GM18498 (cell line): ENCODE data around the gene CIC.
A peak's percentile ranks its signal among the peaks of the same experiment; 100 is the strongest.

ENCODE experiments used
- ATAC-seq: cut with Tn5 transposase; IDR thresholded peaks from one replicate; pipeline ENCODE4 v1.9.1; 2021; ENCODE audit warnings: mild to moderate bottlenecking, moderate library complexity; ENCODE audit not compliant: unreplicated experiment

The CIC gene

DNA sequence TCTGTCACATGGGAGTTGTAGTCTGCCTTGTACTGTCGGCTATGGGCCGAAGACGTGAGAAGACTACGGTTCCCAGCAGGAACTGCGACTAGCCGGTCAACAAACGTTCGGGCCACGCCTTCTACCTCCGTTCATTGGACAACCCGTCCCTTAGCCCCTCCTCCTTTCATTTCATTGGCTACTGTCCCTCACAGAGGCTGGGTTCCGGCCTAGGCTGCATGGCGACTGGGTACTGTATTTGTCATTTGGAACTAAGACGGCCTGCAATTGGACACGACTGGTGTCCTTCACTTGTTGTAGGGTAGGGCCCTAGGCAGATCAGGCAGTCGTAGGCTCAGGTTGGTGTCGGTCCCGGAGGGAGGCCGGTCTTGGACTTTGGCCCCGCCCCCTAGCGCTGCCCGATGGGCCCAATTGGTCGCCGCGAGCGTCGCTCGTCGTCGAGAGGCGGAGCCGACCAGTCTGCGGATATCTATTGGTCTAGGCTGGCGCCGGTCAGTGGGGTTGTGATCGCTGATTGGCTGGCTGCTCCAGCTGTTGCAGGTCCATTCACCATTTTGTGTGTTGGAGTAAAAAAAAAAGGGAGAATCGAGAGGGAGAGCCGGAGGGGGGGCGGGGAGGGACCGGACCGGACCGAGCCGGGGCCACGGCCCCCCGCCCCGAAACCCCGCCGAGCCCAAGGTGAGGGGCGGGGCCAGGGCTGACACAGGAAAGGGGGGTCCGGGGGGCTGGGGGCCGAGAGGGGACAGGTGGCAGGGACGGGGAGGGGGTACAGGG is at the start of gene CIC:
Gene CIC (plus strand): TSS at position 549 of the 774 bp plus-strand sequence. CDS start 2,532 bp downstream, outside the sequence.
- peak; percentile 80 for ATAC-seq

GRCh38 chr19:42219812-42220750 is 49.0 kb upstream of the CIC start, which contains the start of gene ZNF526:
TSS of gene ZNF526 (plus strand) at chr19:42220312. CDS start at chr19:42224404, 4,092 bp downstream.
- ATAC-seq = peak; percentile 76

DNA sequence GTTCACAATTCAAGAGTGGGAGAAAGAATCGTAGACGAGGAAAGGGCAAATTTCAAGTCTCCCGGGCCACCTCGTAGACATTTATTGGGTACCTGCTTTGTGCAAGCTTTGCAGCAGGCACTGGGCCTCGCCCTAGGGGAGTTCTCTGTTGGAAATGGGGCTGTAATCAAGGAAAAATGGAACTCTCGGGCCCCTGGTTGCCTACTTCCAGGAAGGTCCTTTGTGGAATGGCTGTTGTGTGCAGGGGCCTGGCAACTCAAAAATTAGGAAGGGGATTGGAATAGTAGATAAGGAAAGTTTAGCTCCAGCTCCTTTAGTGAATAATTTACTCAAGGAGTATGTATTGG is 48.3 kb upstream of the CIC start:
- no peak for ATAC-seq

DNA sequence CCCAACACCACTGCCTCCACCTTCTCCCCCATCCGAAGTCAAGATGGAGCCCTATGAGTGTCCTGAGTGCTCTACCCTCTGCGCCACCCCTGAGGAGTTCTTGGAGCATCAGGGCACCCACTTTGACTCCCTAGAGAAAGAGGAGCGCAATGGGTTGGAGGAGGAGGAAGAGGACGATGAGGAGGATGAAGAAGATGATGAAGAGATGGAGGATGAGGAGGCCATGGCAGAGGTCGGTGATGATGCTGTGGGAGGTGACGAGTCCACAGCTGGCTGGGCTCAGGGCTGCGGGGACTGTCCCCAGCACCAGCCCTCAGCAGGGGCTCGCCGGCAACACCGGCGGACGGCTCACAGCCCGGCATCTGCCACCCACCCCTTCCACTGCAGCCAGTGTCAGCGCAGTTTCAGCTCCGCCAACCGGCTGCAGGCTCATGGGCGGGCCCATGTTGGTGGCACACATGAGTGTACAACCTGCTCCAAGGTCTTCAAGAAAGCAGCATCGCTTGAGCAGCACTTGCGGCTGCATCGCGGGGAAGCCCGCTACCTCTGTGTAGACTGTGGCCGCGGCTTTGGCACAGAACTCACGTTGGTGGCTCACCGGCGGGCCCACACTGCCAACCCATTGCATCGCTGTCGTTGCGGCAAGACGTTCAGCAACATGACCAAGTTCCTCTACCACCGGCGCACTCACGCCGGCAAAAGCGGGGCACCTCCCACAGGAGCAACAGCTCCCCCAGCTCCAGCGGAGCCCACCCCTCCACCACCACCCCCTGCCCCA is 43.9 kb upstream of the CIC start:
- no peak for ATAC-seq

DNA sequence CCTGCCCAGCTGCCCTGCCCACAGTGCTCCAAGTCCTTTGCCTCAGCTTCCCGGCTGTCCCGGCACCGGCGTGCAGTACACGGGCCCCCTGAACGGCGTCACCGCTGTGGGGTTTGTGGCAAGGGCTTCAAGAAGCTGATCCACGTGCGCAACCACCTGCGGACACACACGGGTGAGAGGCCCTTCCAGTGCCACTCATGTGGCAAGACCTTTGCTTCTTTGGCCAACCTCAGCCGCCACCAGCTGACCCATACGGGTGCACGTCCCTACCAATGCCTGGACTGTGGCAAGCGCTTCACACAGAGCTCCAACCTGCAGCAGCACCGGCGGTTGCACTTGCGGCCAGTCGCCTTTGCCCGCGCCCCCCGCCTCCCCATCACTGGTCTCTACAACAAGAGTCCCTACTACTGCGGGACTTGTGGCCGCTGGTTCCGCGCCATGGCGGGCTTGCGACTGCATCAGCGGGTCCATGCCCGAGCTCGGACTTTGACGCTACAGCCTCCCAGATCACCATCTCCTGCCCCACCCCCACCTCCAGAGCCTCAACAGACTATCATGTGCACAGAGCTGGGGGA is 43.2 kb upstream of the CIC start:
- no peak for ATAC-seq

GRCh38 chr19:42226886-42227285 is 42.2 kb upstream of the CIC start:
- ATAC-seq = no peak

GRCh38 chr19:42228641-42229040 is 40.4 kb upstream of the CIC start:
- ATAC-seq = no peak

DNA sequence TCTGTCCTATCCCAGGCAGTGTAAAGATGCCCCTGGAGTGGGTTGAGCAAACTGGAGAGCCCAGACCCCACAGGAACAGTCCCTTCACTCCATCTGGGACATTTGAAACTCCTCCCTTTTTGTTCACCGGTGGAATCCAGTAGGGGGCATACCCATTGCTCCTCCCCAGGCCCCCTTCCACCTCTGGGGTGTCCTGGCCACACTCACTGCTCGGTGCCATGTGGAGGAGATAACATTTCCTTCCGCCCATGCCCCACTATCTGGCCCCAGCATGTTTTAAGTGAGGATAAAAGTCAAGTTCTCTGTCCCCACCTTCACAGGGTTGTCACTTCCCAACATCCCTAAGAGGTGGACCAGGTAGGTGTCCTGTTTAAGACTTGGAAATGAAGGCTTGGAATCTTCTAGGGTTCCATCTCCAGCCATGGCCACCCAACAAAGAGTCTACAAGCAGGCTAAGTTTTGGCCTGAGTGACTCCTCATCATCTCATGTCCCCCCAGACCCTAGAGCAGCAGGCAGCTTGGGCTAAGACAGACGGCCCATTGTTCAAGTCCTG is 39.7 kb upstream of the CIC start:
- no peak for ATAC-seq

DNA sequence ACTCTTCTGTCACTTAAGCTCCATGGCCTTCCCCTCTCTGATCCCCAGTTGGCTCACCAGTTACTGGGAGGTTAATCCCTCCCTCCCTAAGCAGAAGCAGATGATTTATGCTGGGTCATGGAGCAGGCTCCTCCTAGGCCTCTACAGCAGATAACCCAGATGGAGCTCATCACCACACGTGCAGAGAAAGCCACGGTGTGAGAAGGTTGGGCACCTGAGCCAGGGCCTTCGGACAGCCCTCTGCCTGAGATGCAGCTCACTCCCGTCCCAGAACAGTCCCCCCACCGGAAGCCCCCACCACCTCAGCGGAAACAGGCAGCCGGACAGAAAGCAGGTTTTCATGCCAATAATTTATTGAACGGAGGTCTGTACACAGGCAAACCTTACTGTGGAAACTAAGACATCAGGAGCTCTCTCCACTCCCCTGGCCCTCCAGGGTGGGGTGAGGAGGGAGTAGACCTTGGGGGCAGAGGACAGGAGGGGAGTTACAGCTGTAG is 39.1 kb upstream of the CIC start:
- ATAC-seq = no peak

- no peak for ATAC-seq
Observed at GRCh38 chr19:42230571-42230970, 38.5 kb upstream of the CIC start.

GRCh38 chr19:42232435-42232834 is 36.6 kb upstream of the CIC start:
- ATAC-seq = no peak

- no peak for ATAC-seq
Observed at GRCh38 chr19:42233106-42233505, 35.9 kb upstream of the CIC start.

- ATAC-seq = no peak
Observed at GRCh38 chr19:42233678-42234292, 35.3 kb upstream of the CIC start.

- no peak for ATAC-seq
Observed at GRCh38 chr19:42234364-42234763, 34.7 kb upstream of the CIC start.

- ATAC-seq = no peak
Observed at GRCh38 chr19:42235181-42235580, 33.9 kb upstream of the CIC start.

- ATAC-seq = no peak
Observed at GRCh38 chr19:42239544-42240220, 29.4 kb upstream of the CIC start.

DNA sequence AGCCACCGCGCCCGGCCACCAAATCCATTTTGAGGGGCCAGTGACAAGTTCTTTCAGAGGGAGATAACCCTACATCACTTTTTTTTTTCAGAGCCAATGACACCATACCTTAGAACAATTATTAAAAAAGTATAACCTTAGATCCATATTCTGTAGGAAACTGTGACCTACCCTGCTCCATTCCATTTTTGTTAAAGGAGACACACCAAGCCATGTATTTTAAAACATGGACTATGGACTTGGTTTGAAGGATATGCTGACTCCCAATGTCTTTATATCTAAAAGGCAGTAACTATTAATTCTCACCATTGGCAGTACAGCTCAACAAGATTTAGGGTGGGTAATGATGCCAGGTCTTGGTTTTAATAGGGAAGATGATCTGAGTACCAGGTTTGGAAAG is 27.8 kb upstream of the CIC start:
- ATAC-seq = no peak

- ATAC-seq = peak; percentile 0
Observed at GRCh38 chr19:42242069-42242511, 27.0 kb upstream of the CIC start.
